Endothelial cell of umbilical vein (primary cell): Measurements from ENCODE around the gene SLC39A8. TPM values are rescaled to one million over a fixed set of nuclear protein-coding genes. Genes with fewer than 3 reads are reported as not detected.

ENCODE experiments used
- BruUV-seq: library from RNA; stranded (reverse); fragments of 400-500 nt; replicated peaks from 2 replicates; lab custom pipeline; 2021; lab: Mats Ljungman, UMichigan
- CTCF ChIA-PET: fragments of 300-600, 350-600 bp; sonication (Branson Sonifier 250); formaldehyde crosslinking; loops from one replicate; lab custom pipeline; 2021; ENCODE audit warnings: antibody characterized with exemption, inconsistent platforms; lab: Charles Lee
- POLR2A ChIA-PET: fragments of 300-600, 350-600 bp; sonication (Branson Sonifier 250); formaldehyde crosslinking; loops from one replicate; lab custom pipeline; 2021; ENCODE audit warnings: antibody characterized with exemption, inconsistent platforms; lab: Charles Lee
- DNase-seq: peaks from one replicate; pipeline ENCODE4 v3.0.0-alpha.2; 2011; ENCODE audit warnings: low read depth, low spot score
- FAIRE-seq: peaks from 2 replicates; lab custom pipeline; 2011; peaks lifted over from hg19 to GRCh38; lab: Jason Lieb, UNC
- H2AFZ ChIP-seq: 2 replicates; pipeline ENCODE4 v1.6.0; 2012; ENCODE audit warnings: low read depth, low read length, control low read depth, inconsistent platforms
- H3K27ac ChIP-seq: 2 replicates; pipeline ENCODE4 v1.5.1; 2011; ENCODE audit warnings: low read depth, mild to moderate bottlenecking, control low read depth, low read length, moderate library complexity; ENCODE audit not compliant: insufficient read depth
- H3K27me3 ChIP-seq, 2 experiments: 2 replicates each; pipeline versions ENCODE4 v1.6.0 to v1.6.1; 2011; ENCODE audit warnings: low read length in 2 of 2, mixed read lengths in 1 of 2; ENCODE audit not compliant: control insufficient read depth in 2 of 2, insufficient read depth in 2 of 2
- H3K36me3 ChIP-seq, 2 experiments: 2 replicates in 1 of 2; 3 replicates in 1 of 2; pipeline ENCODE4 v1.5.1; 2011; ENCODE audit warnings: low read length in 2 of 2, mild to moderate bottlenecking in 1 of 2, moderate library complexity in 1 of 2; ENCODE audit not compliant: control insufficient read depth in 2 of 2, insufficient read depth in 2 of 2; ENCODE audit errors: extremely low read depth in 1 of 2
- H3K4me1 ChIP-seq: 3 replicates; pipeline ENCODE4 v1.5.1; 2011; ENCODE audit warnings: mild to moderate bottlenecking, low read length; ENCODE audit not compliant: control insufficient read depth, insufficient read depth; ENCODE audit errors: extremely low read depth
- H3K4me2 ChIP-seq: 2 replicates; pipeline ENCODE4 v1.6.1; 2011; ENCODE audit warnings: low read length, control low read depth, mixed read lengths; ENCODE audit not compliant: insufficient read depth
- H3K4me3 ChIP-seq, 3 experiments: fragments of 200-600 bp in 1 of 3; sonication (generic), shearing (Covaris generic) in 1 of 3; replicated peaks in 1 of 3; 2 replicates each; pipeline ENCODE4 v1.5.1; 2011 to 2016; ENCODE audit warnings: control low read depth in 3 of 3, low read length in 3 of 3, mild to moderate bottlenecking in 2 of 3, inconsistent platforms in 1 of 3, low read depth in 1 of 3, moderate library complexity in 1 of 3; ENCODE audit not compliant: insufficient read depth in 1 of 3
- H3K79me2 ChIP-seq: 2 replicates; pipeline ENCODE4 v1.6.0; 2012; ENCODE audit warnings: low read length, inconsistent platforms; ENCODE audit not compliant: control insufficient read depth, insufficient read depth
- H3K9ac ChIP-seq: replicated peaks from 2 replicates; pipeline ENCODE3; 2011; ENCODE audit warnings: low read length, control low read depth; ENCODE audit not compliant: insufficient read depth; ENCODE audit errors: extremely low read depth
- H3K9me1 ChIP-seq: replicated peaks from 3 replicates; pipeline ENCODE4 v1.6.0; 2011; ENCODE audit warnings: mild to moderate bottlenecking, low read length; ENCODE audit not compliant: control insufficient read depth, insufficient read depth; ENCODE audit errors: extremely low read depth
- H3K9me3 ChIP-seq: replicated peaks from 2 replicates; pipeline ENCODE4 v1.5.1; 2012; ENCODE audit warnings: low read length, inconsistent platforms; ENCODE audit not compliant: control insufficient read depth, insufficient read depth
- H4K20me1 ChIP-seq: replicated peaks from 2 replicates; pipeline ENCODE3; 2011; ENCODE audit warnings: mild to moderate bottlenecking, low read length; ENCODE audit not compliant: control insufficient read depth, insufficient read depth; ENCODE audit errors: extremely low read depth
- CTCF ChIP-seq, 2 donors: IDR thresholded peaks; 1 replicate in 1 of 2; 2 replicates in 1 of 2; pipeline ENCODE4 v1.5.1; 2011; ENCODE audit warnings: low read length in 2 of 2, mild to moderate bottlenecking in 2 of 2, moderate library complexity in 2 of 2, control low read depth in 1 of 2, inconsistent platforms in 1 of 2, low read depth in 1 of 2; ENCODE audit not compliant: insufficient read depth in 1 of 2; ENCODE audit errors: extremely low read depth in 1 of 2
- EZH2 ChIP-seq: IDR thresholded peaks from 2 replicates; pipeline ENCODE4 v1.6.1; 2012; ENCODE audit warnings: borderline replicate concordance, low read depth, mild to moderate bottlenecking, moderate library complexity, low read length, inconsistent platforms; ENCODE audit not compliant: severe bottlenecking
- FOS ChIP-seq: IDR thresholded peaks from 2 replicates; pipeline ENCODE4 v1.6.1; 2011; ENCODE audit warnings: mild to moderate bottlenecking, low read length, moderate library complexity, borderline replicate concordance; ENCODE audit not compliant: insufficient read depth
- GATA2 ChIP-seq: IDR thresholded peaks from 2 replicates; pipeline ENCODE4 v1.7.0; 2011; ENCODE audit warnings: low read depth, mild to moderate bottlenecking, moderate library complexity, mixed read lengths, low read length; ENCODE audit not compliant: insufficient read length, insufficient read depth
- JUN ChIP-seq: IDR thresholded peaks from 2 replicates; pipeline ENCODE4 v1.6.1; 2011; ENCODE audit warnings: borderline replicate concordance, low read depth; ENCODE audit not compliant: insufficient read length, insufficient read depth
- MAX ChIP-seq: IDR thresholded peaks from 2 replicates; pipeline ENCODE4 v1.6.1; 2011; ENCODE audit not compliant: insufficient read depth, insufficient read length
- MYC ChIP-seq: IDR thresholded peaks from one replicate; pipeline ENCODE4 v1.6.1; 2011; ENCODE audit warnings: mild to moderate bottlenecking, low read depth, low read length
- POLR2A ChIP-seq: IDR thresholded peaks from 2 replicates; pipeline ENCODE4 v1.6.1; 2012; ENCODE audit warnings: low read depth, mild to moderate bottlenecking, control low read depth, low read length
- POLR2AphosphoS5 ChIP-seq: IDR thresholded peaks from 2 replicates; pipeline ENCODE4 v1.6.1; 2012; ENCODE audit warnings: low read depth, mild to moderate bottlenecking, control low read depth, low read length, moderate library complexity; ENCODE audit not compliant: insufficient read depth
- dilution Hi-C: fragments of 300-500 bp; cut with MboI; formaldehyde crosslinking; loops from one replicate; pipeline ENCODE4 v1.15.0; 2019; ENCODE audit warnings: low sequenced_read_pairs; ENCODE audit not compliant: extremely low pct_ligation_motif_present
- intact Hi-C: fragments of 100-400 bp; cut with micrococcal nuclease; formaldehyde crosslinking; loops from one replicate; pipeline ENCODE4 v1.10.0; 2022
- polyA plus RNA-seq, 4 experiments: library from polyadenylated mRNA; depleted of rRNA in 3 of 4; stranded (reverse) in 3 of 4; unstranded in 1 of 4; fragments of >200 nt; gene quantifications; 2 replicates each; pipeline versions ENCODE4 v1.2.1 to v1.2.3, GENCODE V29; 2011 to 2012; ENCODE audit warnings: missing spikeins in 1 of 4
- total RNA-seq: library from RNA; stranded (reverse); gene quantifications from 2 replicates; pipeline ENCODE4 v1.2.3, GENCODE V29; 2021

The SLC39A8 gene
- total and polyA plus RNA-seq, 2 donors (not counting 3 experiments of a cell fraction or from before 2014, with no cell fraction given) = 1.7 to 6.7 TPM

- dilution Hi-C loops (no loop called here), intact Hi-C loops (no loop called here)
- Histone ChIP-seq H3K4me2 (no peak overlapping the region), H3K4me3 (no peak overlapping the region), H4K20me1 (no peaks in the 10 kb centered on the region), H3K27ac (no peak overlapping the region), H3K36me3 (no peaks in the 10 kb centered on the region), H3K4me1 (no peaks in the 10 kb centered on the region), H3K79me2 (no peaks in the 10 kb centered on the region), H3K9me1 (no peaks in the 10 kb centered on the region), H3K27me3 (no peaks in the 10 kb centered on the region), H2AFZ (no peak overlapping the region), H3K9me3 (no peaks in the 10 kb centered on the region), H3K9ac (no peak overlapping the region)
- DNase-seq (no peak), FAIRE-seq (no peak)
- POLR2A ChIA-PET = no interaction called here
- BruUV-seq = no TSS peak
- CTCF ChIA-PET = interaction anchor here (1.6 kb wide), 1 partner anchor 13 kb away, joined by 5 read pairs; no protein-coding TSS in a partner anchor
- TF ChIP-seq CTCF (IDR thresholded peaks at IDR 0.05; ENCODE audit: extremely low read depth in 1 of 2, insufficient read depth in 1 of 2, low read depth in 1 of 2, low read length in 2 of 2) (no peak), EZH2 (no peak), MYC (no peak), MAX (no peak), FOS (no peak), POLR2A (no peak), JUN (no peak), GATA2 (no peak), POLR2AphosphoS5 (no peak)
These were observed 110.9 kb downstream of the SLC39A8 start for GRCh38 chr4:102234243-102234838.
